Breast epithelium (tissue), 4 donors: ENCODE measurements around the gene AGPAT2. TPM values are rescaled to one million over a fixed set of nuclear protein-coding genes. Genes with fewer than 3 reads are reported as not detected.

Experiments
- DNase-seq, 2 donors: peaks; one replicate each; pipeline ENCODE4 v3.0.0-alpha.2; 2019; ENCODE audit warnings: low spot score in 2 of 2
- H3K27ac ChIP-seq, 2 donors: fragments of 200-600 bp; sonication (generic) in 1 of 2; one replicate each; pipeline ENCODE4 v1.5.1; 2016 to 2019; ENCODE audit warnings: mild to moderate bottlenecking in 1 of 2
- H3K27me3 ChIP-seq, 2 donors: fragments of 200-600 bp; sonication (generic) in 1 of 2; one replicate each; pipeline versions ENCODE4 v1.5.1 to v1.6.0; 2017 to 2019; ENCODE audit warnings: control low read depth in 1 of 2, mild to moderate bottlenecking in 1 of 2
- H3K36me3 ChIP-seq: fragments of 200-600 bp; one replicate; pipeline ENCODE4 v1.5.1; 2019
- H3K4me1 ChIP-seq, 2 donors: fragments of 200-600 bp; sonication (generic); one replicate each; pipeline ENCODE4 v1.5.1; 2016 to 2019; ENCODE audit warnings: control low read depth in 1 of 2
- H3K4me3 ChIP-seq, 3 donors: fragments of 200-600 bp; sonication (generic); 1 replicate in 2 of 3; 2 replicates in 1 of 3; pipeline ENCODE4 v1.5.1; 2016 to 2019; ENCODE audit warnings: mild to moderate bottlenecking in 3 of 3, moderate library complexity in 2 of 3
- H3K9me3 ChIP-seq, 2 donors: fragments of 200-600 bp; sonication (generic) in 1 of 2; one replicate each; pipeline ENCODE4 v1.5.1; 2016 to 2019; ENCODE audit warnings: control low read depth in 1 of 2
- CTCF ChIP-seq, 3 donors: fragments of 450-650 bp; IDR thresholded peaks; one replicate each; pipeline ENCODE4 v1.5.1; 2016 to 2017; ENCODE audit warnings: antibody characterized with exemption in 3 of 3, mild to moderate bottlenecking in 3 of 3, moderate library complexity in 3 of 3
- POLR2A ChIP-seq: fragments of 450-650 bp; IDR thresholded peaks from one replicate; pipeline ENCODE4 v1.6.1; 2016; ENCODE audit warnings: antibody characterized with exemption, mild to moderate bottlenecking, moderate library complexity
- POLR2AphosphoS5 ChIP-seq, 3 donors: sonication (generic); formaldehyde crosslinking; IDR thresholded peaks; one replicate each; pipeline ENCODE4 v1.6.1; 2017; ENCODE audit warnings: antibody characterized with exemption in 3 of 3
- intact Hi-C: fragments of 100-400 bp; cut with DNase I; formaldehyde crosslinking; loops from one replicate; pipeline ENCODE4 v1.15.1; 2023; ENCODE audit warnings: low total_unique reads
- total RNA-seq, 3 donors: library from RNA; depleted of rRNA; stranded (reverse); fragments of >200 nt; gene quantifications; one replicate each; pipeline ENCODE4 v1.1.0, GENCODE V29; 2016

The AGPAT2 gene
- total RNA-seq, 3 donors from 2014 or later, result 106 to 551 (median 110) TPM

- Histone ChIP-seq H3K9me3 (no peaks in the 10 kb centered on the region), H3K4me3 (no peak overlapping the region), H3K4me1 (no peaks in the 10 kb centered on the region), H3K36me3 (no peaks in the 10 kb centered on the region), H3K27me3 (no peaks in the 10 kb centered on the region), H3K27ac (no peak overlapping the region)
- TF ChIP-seq CTCF (IDR thresholded peaks at IDR 0.05) (no peak), POLR2A (no peak), POLR2AphosphoS5 (IDR thresholded peaks at IDR 0.05) (no peak)
- intact Hi-C loops, result no loop called here
- no peak for DNase-seq
Observed at GRCh38 chr9:136678624-136679023, 8.6 kb downstream of the AGPAT2 start.

GRCh38 chr9:136678034-136678433, 9.2 kb downstream of the AGPAT2 start:
- H3K9me3 ChIP-seq, result no peaks in the 10 kb centered on the region
- TF ChIP-seq POLR2AphosphoS5 (IDR thresholded peaks at IDR 0.05) (no peak), POLR2A (no peak), CTCF (IDR thresholded peaks at IDR 0.05) (no peak)
- H3K27me3 ChIP-seq, result no peaks in the 10 kb centered on the region
- no peak overlapping the region for H3K27ac ChIP-seq
- no peak overlapping the region for H3K4me3 ChIP-seq
- no peaks in the 10 kb centered on the region for H3K4me1 ChIP-seq
- no peaks in the 10 kb centered on the region for H3K36me3 ChIP-seq
- intact Hi-C loops, result no loop called here
- no peak for DNase-seq

- no peaks in the 10 kb centered on the region for H3K9me3 ChIP-seq
- H3K36me3 ChIP-seq, result no peaks in the 10 kb centered on the region
- no peak for DNase-seq
- no peak overlapping the region for H3K27ac ChIP-seq
- TF ChIP-seq CTCF (IDR thresholded peaks at IDR 0.05), result no peak
- H3K27me3 ChIP-seq, result no peaks in the 10 kb centered on the region
- no peaks in the 10 kb centered on the region for H3K4me1 ChIP-seq
- intact Hi-C loops, result no loop called here
- no peak overlapping the region for H3K4me3 ChIP-seq
Observed at GRCh38 chr9:136676920-136677686, 10.2 kb downstream of the AGPAT2 start.

- Histone ChIP-seq H3K27ac (no peak overlapping the region), H3K4me1 (no peaks in the 10 kb centered on the region), H3K9me3 (no peaks in the 10 kb centered on the region), H3K4me3 (no peak overlapping the region), H3K36me3 (no peaks in the 10 kb centered on the region), H3K27me3 (peaks cover 0 to 1% of the 10 kb centered on the region in 2 donors)
- no peak for DNase-seq
- intact Hi-C loops, result no loop called here
- TF ChIP-seq POLR2A (no peak), POLR2AphosphoS5 (IDR thresholded peaks at IDR 0.05) (no peak), CTCF (IDR thresholded peaks at IDR 0.05) (no peak)
Observed at GRCh38 chr9:136676297-136676794, 10.9 kb downstream of the AGPAT2 start.

- intact Hi-C loops, result no loop called here
- H3K9me3 ChIP-seq, result no peaks in the 10 kb centered on the region
- TF ChIP-seq POLR2AphosphoS5 (IDR thresholded peaks at IDR 0.05) (no peak), POLR2A (no peak), CTCF (IDR thresholded peaks at IDR 0.05) (no peak)
- H3K27ac ChIP-seq, result no peak overlapping the region
- no peaks in the 10 kb centered on the region for H3K36me3 ChIP-seq
- H3K27me3 ChIP-seq, result peaks cover 0 to 4% of the 10 kb centered on the region in 2 donors
- no peak for DNase-seq
- no peak overlapping the region for H3K4me3 ChIP-seq
- H3K4me1 ChIP-seq, result no peaks in the 10 kb centered on the region
Observed at GRCh38 chr9:136675477-136676296, 11.6 kb downstream of the AGPAT2 start.
